HCT116 (cell line): Measurements from ENCODE around the gene KATNAL1.

ENCODE experiments used
- CTCF ChIP-seq, 3 experiments: fragments of 200-600 bp in 1 of 3; sonication (generic) in 1 of 3; IDR thresholded peaks in 2 of 3; conservative IDR thresholded peaks in 1 of 3; 2 replicates each; pipeline ENCODE4 v1.5.1; 2012 to 2017; ENCODE audit warnings: low read depth in 2 of 3, low read length in 2 of 3, antibody characterized with exemption in 1 of 3, borderline replicate concordance in 1 of 3, control low read depth in 1 of 3, mild to moderate bottlenecking in 1 of 3, mixed read lengths in 1 of 3, mixed run types in 1 of 3, moderate library complexity in 1 of 3; ENCODE audit not compliant: insufficient read depth in 1 of 3
- EZH2 ChIP-seq: fragments of 200-600 bp; sonication (generic); IDR thresholded peaks from 2 replicates; pipeline ENCODE4 v1.6.1; 2017; ENCODE audit warnings: antibody characterized with exemption, mixed run types
- POLR2AphosphoS5 ChIP-seq: IDR thresholded peaks from 2 replicates; pipeline ENCODE4 v1.6.1; 2011; ENCODE audit warnings: mild to moderate bottlenecking, low read depth, low read length, moderate library complexity
- TF ChIP-seq, protein P1 (sequence below): IDR thresholded peaks from 2 replicates; pipeline ENCODE4 v1.6.1; 2012

- no peak for TF ChIP-seq POLR2AphosphoS5
- TF ChIP-seq CTCF (IDR thresholded peaks at IDR 0.05 in 2 of 3, conservative IDR thresholded peaks at IDR 0.05 in 1 of 3; ENCODE audit: borderline replicate concordance in 1 of 3, insufficient read depth in 1 of 3, low read depth in 2 of 3, low read length in 2 of 3), result no peak
- no peak for TF ChIP-seq EZH2
- TF ChIP-seq, protein P1, sequence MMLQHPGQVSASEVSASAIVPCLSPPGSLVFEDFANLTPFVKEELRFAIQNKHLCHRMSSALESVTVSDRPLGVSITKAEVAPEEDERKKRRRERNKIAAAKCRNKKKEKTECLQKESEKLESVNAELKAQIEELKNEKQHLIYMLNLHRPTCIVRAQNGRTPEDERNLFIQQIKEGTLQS, result no peak
Observed at GRCh38 chr13:30196025-30196424, 111.3 kb downstream of the KATNAL1 start.
